H1 (cell line): ENCODE results near the gene SMPD2. TPM values are rescaled to one million over a fixed set of nuclear protein-coding genes. Genes with fewer than 3 reads are reported as not detected.
A peak's percentile ranks its signal among the peaks of the same experiment; 100 is the strongest.

Experiments
- CREB1 ChIP-seq: IDR thresholded peaks from 2 replicates; pipeline ENCODE4 v1.6.1; 2012; ENCODE audit warnings: inconsistent platforms
- EP300 ChIP-seq, 2 experiments: IDR thresholded peaks; 1 replicate in 1 of 2; 2 replicates in 1 of 2; pipeline ENCODE4 v1.6.1; 2011 to 2012; ENCODE audit warnings: low read depth in 2 of 2, low read length in 2 of 2, mild to moderate bottlenecking in 2 of 2, borderline replicate concordance in 1 of 2, inconsistent platforms in 1 of 2, moderate library complexity in 1 of 2
- HDAC2 ChIP-seq, 2 experiments: fragments of 300-600 bp in 1 of 2; sonication (generic) in 1 of 2; IDR thresholded peaks; 2 replicates each; pipeline ENCODE4 v1.6.1; 2011 to 2012; ENCODE audit warnings: low read depth in 2 of 2, low read length in 2 of 2, mild to moderate bottlenecking in 2 of 2, moderate library complexity in 2 of 2, borderline replicate concordance in 1 of 2, inconsistent platforms in 1 of 2
- NANOG ChIP-seq: IDR thresholded peaks from 2 replicates; pipeline ENCODE4 v1.6.1; 2011; ENCODE audit warnings: low read length, low read depth, mild to moderate bottlenecking, inconsistent platforms; ENCODE audit not compliant: insufficient read depth, poor library complexity, severe bottlenecking
- PHF8 ChIP-seq: fragments of 200-600 bp; sonication (generic); conservative IDR thresholded peaks from 2 replicates; pipeline ENCODE4 v1.7.1; 2012; ENCODE audit warnings: low read depth, mild to moderate bottlenecking, inconsistent platforms, low read length, moderate library complexity
- RBBP5 ChIP-seq: IDR thresholded peaks from 2 replicates; pipeline ENCODE4 v1.7.1; 2012; ENCODE audit warnings: low read depth, mild to moderate bottlenecking, inconsistent platforms, low read length, moderate library complexity, borderline replicate concordance
- SIN3A ChIP-seq, 2 experiments: IDR thresholded peaks in 1 of 2; conservative IDR thresholded peaks in 1 of 2; 2 replicates each; pipeline ENCODE4 v1.6.1; 2011 to 2012; ENCODE audit warnings: low read length in 2 of 2, improper control_type of control experiment in 1 of 2, low read depth in 1 of 2, mild to moderate bottlenecking in 1 of 2
- polyA plus RNA-seq, 7 experiments: library from polyadenylated mRNA; depleted of rRNA in 3 of 7; stranded (reverse) in 5 of 7; unstranded in 2 of 7; fragments of >200 nt in 5 of 7; fragments of 200-250 nt in 2 of 7; gene quantifications; 1 replicate in 5 of 7; 2 replicates in 1 of 7; 4 replicates in 1 of 7; pipeline versions ENCODE4 v1.2.1 to v1.2.3, GENCODE V29; 2011 to 2013; ENCODE audit warnings: missing spikeins in 2 of 7, mixed read lengths in 2 of 7
- total RNA-seq: library from RNA; stranded (reverse); fragmentation: NEBNext Ultra II Directional; extraction: Animal tissue kit (Norgen Biotek cat#: 25700); gene quantifications from 2 replicates; pipeline ENCODE4 v1.2.1, GENCODE V29; 2021
- TF ChIP-seq, protein P1 (sequence below): IDR thresholded peaks from 2 replicates; pipeline ENCODE4 v1.6.1; 2012; ENCODE audit warnings: inconsistent platforms
- TF ChIP-seq, protein P2 (sequence below): IDR thresholded peaks from 2 replicates; pipeline ENCODE4 v1.6.1; 2011; ENCODE audit warnings: low read length, improper control_type of control experiment

The SMPD2 gene
- total and polyA plus RNA-seq, 2 of the 8 experiments (the other 6 are each of a cell fraction or from before 2014, with no cell fraction given) = 11.5 to 17.2 TPM

DNA sequence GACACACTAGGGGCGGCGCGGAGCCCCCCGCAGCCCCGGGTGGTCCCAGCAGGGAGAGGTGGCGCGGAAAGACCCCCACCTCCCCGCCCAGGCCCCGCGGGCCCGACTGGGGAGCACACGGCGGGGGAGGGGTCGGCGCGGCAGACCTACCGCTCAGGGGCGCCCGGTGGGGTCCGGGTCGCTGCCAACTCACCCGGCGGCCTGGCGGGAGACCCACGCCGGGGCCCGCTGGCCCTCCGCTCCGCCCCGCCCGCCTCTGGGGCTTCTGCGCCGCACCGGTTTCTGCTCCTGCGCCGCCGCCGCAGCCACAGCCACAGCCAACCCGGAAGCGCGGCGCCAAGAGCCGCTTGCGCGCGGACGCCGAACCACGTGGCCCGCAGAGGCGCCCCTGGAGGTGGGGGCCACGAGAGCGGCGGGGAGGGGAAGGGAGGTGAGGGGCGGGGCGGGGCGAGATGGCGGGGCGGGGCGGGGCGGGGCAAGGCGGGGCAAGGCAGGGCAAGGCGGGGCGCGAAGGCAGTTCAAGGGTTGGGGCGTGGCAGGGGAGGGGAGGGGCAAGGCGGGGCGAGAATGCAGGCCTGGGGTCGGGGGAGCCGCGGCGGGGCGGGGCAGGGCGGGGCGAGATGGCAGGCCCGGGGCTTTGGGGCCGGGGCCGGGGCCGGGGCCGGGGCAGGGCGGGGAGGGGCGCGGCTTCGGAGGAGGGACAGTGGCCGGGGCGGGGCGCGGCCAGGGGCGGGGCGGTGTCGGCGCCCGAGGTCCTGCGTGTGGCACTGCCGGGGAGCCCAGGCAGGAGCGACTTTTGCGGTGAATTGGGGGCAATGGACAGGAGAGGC lies 42.6 kb downstream of the SMPD2 start, which contains the start of gene ZBTB24 (continued):
- peak; percentile 78 for TF ChIP-seq PHF8
- 0 out of 2 replicates have a peak, but pooled peaks have one; percentile 13 for TF ChIP-seq CREB1
- TF ChIP-seq HDAC2 (IDR thresholded peaks at IDR 0.05; ENCODE audit: borderline replicate concordance in 1 of 2, low read depth in 2 of 2, low read length in 2 of 2) = no peak
- no peak for TF ChIP-seq RBBP5
- TF ChIP-seq NANOG = no peak
- TF ChIP-seq EP300 (IDR thresholded peaks at IDR 0.05; ENCODE audit: borderline replicate concordance in 1 of 2, low read depth in 2 of 2, low read length in 2 of 2) = no peak
- TF ChIP-seq, protein P1, sequence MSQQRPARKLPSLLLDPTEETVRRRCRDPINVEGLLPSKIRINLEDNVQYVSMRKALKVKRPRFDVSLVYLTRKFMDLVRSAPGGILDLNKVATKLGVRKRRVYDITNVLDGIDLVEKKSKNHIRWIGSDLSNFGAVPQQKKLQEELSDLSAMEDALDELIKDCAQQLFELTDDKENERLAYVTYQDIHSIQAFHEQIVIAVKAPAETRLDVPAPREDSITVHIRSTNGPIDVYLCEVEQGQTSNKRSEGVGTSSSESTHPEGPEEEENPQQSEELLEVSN = peak; percentile 74
- TF ChIP-seq, protein P2, sequence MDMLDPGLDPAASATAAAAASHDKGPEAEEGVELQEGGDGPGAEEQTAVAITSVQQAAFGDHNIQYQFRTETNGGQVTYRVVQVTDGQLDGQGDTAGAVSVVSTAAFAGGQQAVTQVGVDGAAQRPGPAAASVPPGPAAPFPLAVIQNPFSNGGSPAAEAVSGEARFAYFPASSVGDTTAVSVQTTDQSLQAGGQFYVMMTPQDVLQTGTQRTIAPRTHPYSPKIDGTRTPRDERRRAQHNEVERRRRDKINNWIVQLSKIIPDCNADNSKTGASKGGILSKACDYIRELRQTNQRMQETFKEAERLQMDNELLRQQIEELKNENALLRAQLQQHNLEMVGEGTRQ = peak; percentile 72
- TF ChIP-seq SIN3A (conservative IDR thresholded peaks at IDR 0.05 in 1 of 2, IDR thresholded peaks at IDR 0.05 in 1 of 2; ENCODE audit: low read depth in 1 of 2, low read length in 2 of 2) = peak in 1 of 2 experiments; percentile 53; a peak in 1 of 4 replicates
